Nephron progenitor cell (in vitro differentiated cells): ENCODE measurements around the gene CETP.
A peak's percentile ranks its signal among the peaks of the same experiment; 100 is the strongest.

Experiments
- DNase-seq: peaks from one replicate; pipeline ENCODE4 v3.0.0; 2021
- H3K27ac Mint-ChIP-seq: 2 replicates; pipeline ENCODE4 v1.8.0; 2021; ENCODE audit warnings: mild to moderate bottlenecking, moderate library complexity, mixed read lengths
- H3K27me3 Mint-ChIP-seq: 2 replicates; pipeline ENCODE4 v1.8.0; 2021; ENCODE audit warnings: mild to moderate bottlenecking, low read depth, mixed read lengths; ENCODE audit not compliant: poor library complexity
- H3K36me3 Mint-ChIP-seq: 2 replicates; pipeline ENCODE4 v1.8.0; 2021; ENCODE audit warnings: low read depth, mixed read lengths
- H3K4me1 Mint-ChIP-seq: 2 replicates; pipeline ENCODE4 v1.8.0; 2021; ENCODE audit warnings: mixed read lengths
- H3K4me3 Mint-ChIP-seq: 2 replicates; pipeline ENCODE4 v1.8.0; 2021; ENCODE audit warnings: mild to moderate bottlenecking, moderate library complexity, mixed read lengths
- H3K9me3 Mint-ChIP-seq: 2 replicates; pipeline ENCODE4 v1.8.0; 2021; ENCODE audit warnings: mild to moderate bottlenecking, moderate library complexity, mixed read lengths
- TF ChIP-seq, protein P1 (sequence below): fragments of 200-600 bp; sonication (generic); IDR thresholded peaks from 2 replicates; pipeline ENCODE4 v1.5.0; 2021; ENCODE audit warnings: antibody characterized with exemption

The CETP gene

GRCh38 chr16:56945847-56946527 lies 15.8 kb upstream of the CETP start:
- no peaks in the 10 kb centered on the region for H3K9me3 Mint-ChIP-seq
- peaks cover 25% of the 10 kb centered on the region for H3K4me1 Mint-ChIP-seq
- no peak for DNase-seq
- no peaks in the 10 kb centered on the region for H3K27me3 Mint-ChIP-seq
- H3K27ac Mint-ChIP-seq = no peak overlapping the region
- peaks cover 28% of the 10 kb centered on the region for H3K36me3 Mint-ChIP-seq
- TF ChIP-seq, protein P1, sequence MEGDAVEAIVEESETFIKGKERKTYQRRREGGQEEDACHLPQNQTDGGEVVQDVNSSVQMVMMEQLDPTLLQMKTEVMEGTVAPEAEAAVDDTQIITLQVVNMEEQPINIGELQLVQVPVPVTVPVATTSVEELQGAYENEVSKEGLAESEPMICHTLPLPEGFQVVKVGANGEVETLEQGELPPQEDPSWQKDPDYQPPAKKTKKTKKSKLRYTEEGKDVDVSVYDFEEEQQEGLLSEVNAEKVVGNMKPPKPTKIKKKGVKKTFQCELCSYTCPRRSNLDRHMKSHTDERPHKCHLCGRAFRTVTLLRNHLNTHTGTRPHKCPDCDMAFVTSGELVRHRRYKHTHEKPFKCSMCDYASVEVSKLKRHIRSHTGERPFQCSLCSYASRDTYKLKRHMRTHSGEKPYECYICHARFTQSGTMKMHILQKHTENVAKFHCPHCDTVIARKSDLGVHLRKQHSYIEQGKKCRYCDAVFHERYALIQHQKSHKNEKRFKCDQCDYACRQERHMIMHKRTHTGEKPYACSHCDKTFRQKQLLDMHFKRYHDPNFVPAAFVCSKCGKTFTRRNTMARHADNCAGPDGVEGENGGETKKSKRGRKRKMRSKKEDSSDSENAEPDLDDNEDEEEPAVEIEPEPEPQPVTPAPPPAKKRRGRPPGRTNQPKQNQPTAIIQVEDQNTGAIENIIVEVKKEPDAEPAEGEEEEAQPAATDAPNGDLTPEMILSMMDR = no peak
- H3K4me3 Mint-ChIP-seq = no peak overlapping the region

- Mint-ChIP-seq H3K27me3 (no peaks in the 10 kb centered on the region), H3K4me3 (no peak overlapping the region), H3K4me1 (peaks cover 35% of the 10 kb centered on the region), H3K36me3 (peaks cover 24% of the 10 kb centered on the region), H3K27ac (peak overlapping the region; percentile 47), H3K9me3 (no peaks in the 10 kb centered on the region)
- DNase-seq = no peak
- TF ChIP-seq, protein P1 = no peak
These were observed 14.8 kb upstream of the CETP start for GRCh38 chr16:56946767-56947603.

GRCh38 chr16:56947604-56947995 lies 14.2 kb upstream of the CETP start:
- Mint-ChIP-seq H3K9me3 (no peaks in the 10 kb centered on the region), H3K4me3 (no peak overlapping the region), H3K27me3 (no peaks in the 10 kb centered on the region), H3K4me1 (peaks cover 42% of the 10 kb centered on the region), H3K27ac (no peak overlapping the region), H3K36me3 (peaks cover 22% of the 10 kb centered on the region)
- no peak for DNase-seq
- TF ChIP-seq, protein P1 = no peak

DNA sequence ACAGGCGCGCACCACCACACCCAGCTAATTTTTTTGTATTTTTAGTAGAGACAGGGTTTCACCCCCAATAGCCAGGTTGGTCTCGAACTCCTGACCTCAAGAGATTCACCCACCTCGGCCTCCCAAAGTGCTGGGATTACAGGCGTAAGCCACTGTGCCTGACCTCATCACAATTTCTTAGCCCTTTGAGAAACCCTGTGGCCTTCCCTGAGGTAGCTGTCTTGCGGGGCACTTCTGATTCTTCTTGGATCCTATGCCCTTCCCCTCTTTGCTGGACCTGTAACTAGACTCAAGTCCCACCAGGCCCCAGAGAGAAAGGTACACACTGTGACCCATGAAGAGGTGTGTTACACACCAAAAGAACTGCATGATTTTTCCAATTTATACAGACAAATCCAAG lies 13.5 kb upstream of the CETP start:
- Mint-ChIP-seq H3K27me3 (no peaks in the 10 kb centered on the region), H3K36me3 (peaks cover 16% of the 10 kb centered on the region), H3K9me3 (no peaks in the 10 kb centered on the region), H3K4me3 (no peak overlapping the region), H3K4me1 (peaks cover 47% of the 10 kb centered on the region), H3K27ac (no peak overlapping the region)
- TF ChIP-seq, protein P1 = no peak
- DNase-seq = no peak

DNA sequence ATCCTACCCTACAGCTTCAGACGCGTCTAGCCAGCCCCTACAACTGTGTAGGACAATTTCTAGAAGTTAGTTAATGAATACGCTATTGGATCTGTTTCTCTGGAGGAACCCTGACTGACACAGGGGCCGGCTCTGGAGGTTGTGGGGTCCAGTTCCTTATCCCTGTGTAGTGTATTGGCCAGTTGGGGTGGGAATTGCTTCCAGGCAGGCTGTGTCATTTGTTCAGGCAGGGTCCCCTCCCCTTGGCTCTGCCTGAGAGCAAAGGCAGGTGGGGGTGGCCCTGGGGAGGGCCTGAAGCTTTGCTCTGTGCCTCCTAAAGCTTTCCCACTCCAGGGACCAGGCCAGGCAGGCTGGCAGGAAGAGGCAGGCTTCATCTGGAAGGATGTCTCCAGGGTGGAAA lies 11.7 kb upstream of the CETP start:
- H3K36me3 Mint-ChIP-seq = peaks cover under 1% of the 10 kb centered on the region

More for the DNA sequence above, 11.7 kb upstream of the CETP start:
- Mint-ChIP-seq H3K4me1 (peaks cover 43% of the 10 kb centered on the region), H3K27me3 (peaks cover 2% of the 10 kb centered on the region), H3K27ac (no peak overlapping the region), H3K4me3 (no peak overlapping the region), H3K9me3 (no peaks in the 10 kb centered on the region)
- no peak for DNase-seq
- TF ChIP-seq, protein P1 = no peak
